Naive B cell (primary cell): ENCODE data around the gene POFUT2. TPM values are rescaled to one million over a fixed set of nuclear protein-coding genes. Genes with fewer than 3 reads are reported as not detected.

ENCODE experiments used
- ATAC-seq, 2 donors: fragments of 150-1000 bp; cut with Tn5 transposase; 2 replicates each; pipeline ENCODE4 v1.10.0; 2021; ENCODE audit warnings: low read depth in 2 of 2, mild to moderate bottlenecking in 2 of 2, moderate library complexity in 2 of 2
- DNase-seq: peaks from one replicate; pipeline ENCODE4 v3.0.0; 2022
- H3K27ac Mint-ChIP-seq, 6 donors: one replicate each; pipeline ENCODE4 v1.8.0; 2020 to 2022; ENCODE audit warnings: mild to moderate bottlenecking in 6 of 6, mixed read lengths in 6 of 6, moderate library complexity in 5 of 6, inconsistent platforms in 2 of 6
- H3K27me3 Mint-ChIP-seq, 3 donors: one replicate each; pipeline ENCODE4 v1.8.0; 2021 to 2022; ENCODE audit warnings: mixed read lengths in 3 of 3, mild to moderate bottlenecking in 1 of 3
- H3K36me3 Mint-ChIP-seq, 2 donors: one replicate each; pipeline ENCODE4 v1.8.0; 2020 to 2022; ENCODE audit warnings: mixed read lengths in 2 of 2, inconsistent platforms in 1 of 2, mild to moderate bottlenecking in 1 of 2
- H3K4me1 Mint-ChIP-seq, 3 donors: one replicate each; pipeline ENCODE4 v1.8.0; 2020 to 2022; ENCODE audit warnings: mixed read lengths in 3 of 3, inconsistent platforms in 1 of 3, mild to moderate bottlenecking in 1 of 3, moderate library complexity in 1 of 3
- H3K4me3 Mint-ChIP-seq, 8 donors: one replicate each; pipeline ENCODE4 v1.8.0; 2020 to 2022; ENCODE audit warnings: mild to moderate bottlenecking in 8 of 8, mixed read lengths in 8 of 8, moderate library complexity in 8 of 8, inconsistent platforms in 2 of 8
- H3K9me3 Mint-ChIP-seq, 7 donors: one replicate each; pipeline ENCODE4 v1.8.0; 2020 to 2022; ENCODE audit warnings: mixed read lengths in 7 of 7, mild to moderate bottlenecking in 5 of 7, inconsistent platforms in 2 of 7, moderate library complexity in 1 of 7
- polyA plus RNA-seq, 6 donors: library from polyadenylated mRNA; unstranded; fragments of 300-500 nt; fragmentation: Illumina TruSeq; gene quantifications; one replicate each; pipeline ENCODE4 v1.2.3, GENCODE V29; 2021; ENCODE audit warnings: low read depth in 6 of 6

Gene POFUT2, protein sequence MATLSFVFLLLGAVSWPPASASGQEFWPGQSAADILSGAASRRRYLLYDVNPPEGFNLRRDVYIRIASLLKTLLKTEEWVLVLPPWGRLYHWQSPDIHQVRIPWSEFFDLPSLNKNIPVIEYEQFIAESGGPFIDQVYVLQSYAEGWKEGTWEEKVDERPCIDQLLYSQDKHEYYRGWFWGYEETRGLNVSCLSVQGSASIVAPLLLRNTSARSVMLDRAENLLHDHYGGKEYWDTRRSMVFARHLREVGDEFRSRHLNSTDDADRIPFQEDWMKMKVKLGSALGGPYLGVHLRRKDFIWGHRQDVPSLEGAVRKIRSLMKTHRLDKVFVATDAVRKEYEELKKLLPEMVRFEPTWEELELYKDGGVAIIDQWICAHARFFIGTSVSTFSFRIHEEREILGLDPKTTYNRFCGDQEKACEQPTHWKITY
- 10 to 100 TPM in 1 of 6 donors, 1 to 10 TPM in 5; 2.8 to 10.2 (median 5.2) TPM for polyA plus RNA-seq

DNA sequence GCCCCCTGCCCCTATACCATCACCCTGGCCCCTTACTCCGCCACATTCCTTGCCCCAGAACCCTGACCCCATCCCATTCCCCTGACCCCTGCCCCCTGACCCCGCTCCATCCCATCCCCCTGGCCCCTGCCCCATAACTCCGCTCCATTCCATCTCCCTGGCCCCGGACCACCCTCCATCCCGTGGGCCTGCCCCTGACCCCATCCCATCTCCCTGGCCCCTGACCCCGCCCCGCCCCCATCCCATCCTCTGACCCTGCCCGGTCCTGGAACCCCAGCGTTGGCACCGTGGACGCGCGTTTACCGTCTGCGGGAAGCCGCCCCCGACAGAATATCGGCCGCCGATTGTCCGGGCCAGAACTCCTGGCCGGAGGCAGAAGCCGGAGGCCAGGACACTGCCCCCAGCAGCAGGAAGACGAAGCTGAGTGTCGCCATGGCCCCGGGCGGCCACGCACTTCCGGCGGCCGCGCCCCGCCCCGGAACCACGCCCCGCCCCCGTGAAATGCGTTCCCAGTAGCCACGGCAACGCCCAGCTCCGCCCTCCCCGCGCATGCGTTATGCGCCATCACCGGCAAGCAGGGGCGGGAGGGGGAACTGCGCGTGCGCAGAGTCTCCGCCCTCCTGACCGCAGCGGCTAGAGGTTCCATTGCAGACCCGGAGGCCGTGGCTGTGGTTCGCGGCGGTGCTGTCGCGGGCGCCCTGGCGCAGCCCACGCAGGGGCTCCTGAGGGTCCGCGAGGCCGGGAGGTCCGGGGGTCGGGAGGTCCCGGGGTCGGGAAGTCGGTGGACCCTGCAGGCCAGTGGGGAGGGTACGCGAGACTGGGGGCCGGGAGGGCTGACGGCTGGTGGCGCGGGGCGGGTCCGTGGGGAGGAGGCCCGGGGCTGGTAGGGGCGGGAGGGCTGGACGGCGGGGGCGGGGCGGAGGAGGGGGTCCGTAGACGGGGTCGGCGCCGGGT, at the start of gene POFUT2:
Gene POFUT2, minus strand, starts transcription at position 458 of the 954 bp plus-strand sequence. Its CDS starts 24 bp downstream, at position 434.
- DNase-seq (peak; percentile 98), ATAC-seq (peak; percentile 84 to 87)
- Mint-ChIP-seq H3K4me1 (peaks cover 13 to 22% (median 17%) of the 10 kb centered on the region in 3 donors), H3K36me3 (peaks cover 10 to 13% of the 10 kb centered on the region in 2 donors), H3K9me3 (no peaks in the 10 kb centered on the region), H3K27me3 (no peaks in the 10 kb centered on the region), H3K4me3 (peak within 1 kb of the TSS; percentile 80 to 92 (median 88)), H3K27ac (peak within 1 kb of the TSS; percentile 9 to 96 (median 91))

DNA sequence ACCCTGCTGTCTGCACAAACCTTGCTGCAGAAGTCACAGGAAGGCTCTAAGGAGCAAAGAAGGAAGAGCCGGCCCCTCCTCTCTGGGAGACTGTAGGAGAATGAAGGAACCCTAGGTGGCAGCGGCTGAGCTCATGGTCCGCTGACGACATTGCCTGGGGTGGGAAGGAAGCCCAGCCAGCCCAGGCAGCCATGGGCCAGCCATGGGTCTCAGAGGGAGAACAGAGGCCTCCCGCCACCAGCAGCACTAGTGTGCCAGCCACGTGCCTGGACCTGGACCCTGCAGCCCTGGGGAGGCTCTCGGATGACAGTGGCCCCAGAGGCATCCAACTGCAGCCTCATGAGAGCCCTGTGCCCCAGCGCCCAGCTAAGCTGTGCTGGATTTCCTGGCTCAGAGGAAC, 49.2 kb upstream of the POFUT2 start:
- H3K27me3 Mint-ChIP-seq, result peaks cover 11 to 39% (median 28%) of the 10 kb centered on the region in 3 donors
- ATAC-seq, result no peak
- H3K36me3 Mint-ChIP-seq, result no peaks in the 10 kb centered on the region
- H3K9me3 Mint-ChIP-seq, result peaks cover 0 to 5% (median 0%) of the 10 kb centered on the region in 7 donors
- no peak overlapping the region for H3K4me3 Mint-ChIP-seq
- H3K27ac Mint-ChIP-seq, result no peak overlapping the region
- no peaks in the 10 kb centered on the region for H3K4me1 Mint-ChIP-seq
- DNase-seq, result no peak

DNA sequence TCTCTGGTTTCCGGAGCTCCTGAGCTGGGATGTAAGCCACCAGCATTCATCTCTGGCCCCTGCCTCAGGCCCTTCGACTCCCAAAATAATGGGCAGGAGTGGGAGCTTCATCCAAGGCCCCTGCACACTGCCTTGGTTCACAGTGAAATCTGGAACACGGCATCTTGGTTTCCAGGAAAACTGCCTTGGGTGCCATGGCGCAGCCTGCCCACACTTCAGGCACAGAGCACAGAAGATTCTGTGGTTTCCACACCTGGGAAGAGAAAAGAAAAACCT, 48.8 kb upstream of the POFUT2 start:
- H3K36me3 Mint-ChIP-seq, result no peaks in the 10 kb centered on the region
- H3K9me3 Mint-ChIP-seq, result peaks cover 0 to 5% (median 0%) of the 10 kb centered on the region in 7 donors
- H3K27ac Mint-ChIP-seq, result peak overlapping the region in 1 of 6 donors; percentile 60
- ATAC-seq (no peak), DNase-seq (no peak)
- H3K4me3 Mint-ChIP-seq, result no peak overlapping the region
- H3K27me3 Mint-ChIP-seq, result peaks cover 11 to 35% (median 24%) of the 10 kb centered on the region in 3 donors
- no peaks in the 10 kb centered on the region for H3K4me1 Mint-ChIP-seq

DNA sequence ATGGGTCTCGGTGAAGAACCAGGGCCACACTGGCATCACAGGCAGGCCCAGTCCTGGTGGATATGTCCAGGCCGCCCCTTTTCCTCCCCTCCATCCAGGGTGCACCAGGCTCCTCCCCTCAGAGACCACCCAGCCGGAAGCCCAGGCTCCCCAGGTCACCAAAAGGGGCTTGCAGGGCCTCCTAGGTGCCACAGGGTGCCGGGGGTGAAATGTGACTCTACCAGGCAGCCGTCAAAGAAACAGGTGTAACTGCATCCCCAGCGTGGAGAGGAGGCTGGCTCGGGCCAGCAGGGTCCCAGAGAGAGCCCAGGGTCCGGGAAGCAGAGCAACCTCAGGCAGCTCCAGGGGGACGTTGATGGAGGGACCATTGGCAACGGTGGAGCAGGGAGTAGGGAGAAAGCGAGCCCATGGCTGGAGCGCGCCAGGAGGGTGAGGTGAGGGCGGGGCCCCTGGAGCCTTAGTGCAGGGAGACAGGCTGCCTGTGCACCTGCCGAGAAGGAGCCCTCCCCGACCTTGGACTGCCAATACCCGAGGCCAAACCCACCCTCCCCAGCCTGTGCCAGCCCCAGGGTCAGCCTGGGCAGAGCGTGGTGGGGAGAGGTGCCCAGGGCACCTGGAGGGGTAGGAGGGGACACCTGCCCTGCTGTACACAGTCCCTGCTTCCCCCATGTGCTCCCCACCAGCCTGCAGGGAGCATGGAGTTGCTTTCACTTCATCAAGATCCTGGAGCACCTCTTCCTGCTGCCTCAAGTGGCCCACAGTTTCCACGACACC, 48.3 kb upstream of the POFUT2 start:
- DNase-seq, result no peak
- peaks cover 0 to 5% (median 0%) of the 10 kb centered on the region in 7 donors for H3K9me3 Mint-ChIP-seq
- H3K4me1 Mint-ChIP-seq, result no peaks in the 10 kb centered on the region
- H3K27me3 Mint-ChIP-seq, result peaks cover 10 to 31% (median 22%) of the 10 kb centered on the region in 3 donors
- no peaks in the 10 kb centered on the region for H3K36me3 Mint-ChIP-seq
- H3K27ac Mint-ChIP-seq, result peak overlapping the region in 2 of 6 donors; percentile 22 to 60
- H3K4me3 Mint-ChIP-seq, result no peak overlapping the region
- ATAC-seq, result no peak

DNA sequence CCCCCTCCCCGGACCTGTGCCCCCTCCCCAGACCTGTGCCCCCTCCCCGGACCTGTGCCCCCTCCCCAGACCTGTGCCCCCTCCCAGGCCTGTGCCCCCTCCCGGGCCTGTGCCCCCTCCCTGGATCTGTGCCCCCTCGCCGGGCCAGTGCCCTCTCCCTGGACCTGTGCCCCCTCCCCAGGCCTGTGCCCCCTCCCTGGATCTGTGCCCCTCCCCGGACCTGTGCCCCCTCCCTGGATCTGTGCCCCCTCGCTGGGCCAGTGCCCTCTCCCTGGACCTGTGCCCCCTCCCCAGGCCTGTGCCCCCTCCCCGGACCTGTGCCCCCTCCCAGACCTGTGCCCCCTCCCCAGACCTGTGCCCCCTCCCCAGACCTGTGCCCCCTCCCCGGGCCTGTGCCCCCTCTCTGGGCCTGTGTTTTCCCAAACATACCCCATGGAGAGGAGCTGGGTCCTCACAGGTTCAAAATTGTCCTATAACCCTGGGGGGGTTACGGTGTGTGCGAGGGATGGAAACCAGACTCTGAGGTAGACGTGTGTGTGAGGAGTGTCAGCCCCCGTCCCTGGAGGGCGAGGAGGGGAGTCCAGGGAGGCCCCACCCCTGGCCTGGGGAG, 47.6 kb upstream of the POFUT2 start:
- Mint-ChIP-seq H3K4me1 (no peaks in the 10 kb centered on the region), H3K9me3 (no peaks in the 10 kb centered on the region), H3K36me3 (no peaks in the 10 kb centered on the region), H3K27me3 (peaks cover 5 to 25% (median 15%) of the 10 kb centered on the region in 3 donors), H3K27ac (peak overlapping the region in 1 of 6 donors; percentile 22), H3K4me3 (no peak overlapping the region)
- DNase-seq, result no peak
- no peak for ATAC-seq

DNA sequence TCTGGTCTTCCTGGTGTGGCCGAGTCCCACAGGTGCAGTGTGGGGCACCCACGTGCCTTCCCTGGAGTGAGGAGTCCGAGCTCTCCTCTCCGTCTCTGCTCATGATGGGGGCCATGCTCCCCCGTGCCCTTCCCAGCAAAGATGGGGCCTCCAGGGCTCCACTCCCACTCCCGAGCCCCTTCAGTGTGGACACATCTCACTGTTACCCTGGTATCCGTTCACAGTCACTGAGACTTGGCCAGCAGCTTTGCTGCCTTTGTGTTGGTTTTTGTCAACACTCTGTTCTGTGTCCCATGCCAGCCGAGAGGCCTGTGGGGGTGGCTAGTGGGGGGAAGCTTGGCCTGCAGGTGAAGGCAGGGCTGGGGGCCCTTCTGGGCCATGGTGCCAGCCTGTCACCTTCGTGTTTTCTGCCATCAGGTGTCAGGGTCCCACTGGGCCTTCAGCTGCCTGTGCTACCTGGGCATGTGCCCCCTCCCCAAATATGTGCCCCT, 46.9 kb upstream of the POFUT2 start:
- DNase-seq (no peak), ATAC-seq (no peak)
- H3K27me3 Mint-ChIP-seq, result peaks cover 5 to 28% (median 13%) of the 10 kb centered on the region in 3 donors
- no peaks in the 10 kb centered on the region for H3K9me3 Mint-ChIP-seq
- no peak overlapping the region for H3K27ac Mint-ChIP-seq
- H3K4me1 Mint-ChIP-seq, result no peaks in the 10 kb centered on the region
- no peak overlapping the region for H3K4me3 Mint-ChIP-seq
- no peaks in the 10 kb centered on the region for H3K36me3 Mint-ChIP-seq

DNA sequence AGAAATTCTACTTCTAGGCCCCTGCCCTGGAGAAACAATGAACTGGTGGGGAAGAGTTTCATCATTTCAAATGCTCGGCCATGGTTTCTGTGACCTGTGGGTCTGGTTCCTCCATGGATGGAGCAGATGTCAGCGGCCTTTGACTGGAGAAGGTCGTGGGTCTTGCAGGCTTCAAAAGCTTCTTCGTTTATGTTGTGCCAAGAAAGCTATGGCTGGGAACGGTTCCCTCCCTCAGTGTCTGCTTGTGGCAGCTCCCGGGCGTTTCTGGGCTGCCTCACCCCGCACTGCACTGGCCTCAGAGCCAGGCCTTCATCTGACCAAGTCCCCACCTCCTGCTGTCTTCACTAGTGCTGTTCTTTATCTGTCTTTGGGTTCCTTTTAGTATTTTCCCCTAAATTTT, 46.4 kb upstream of the POFUT2 start:
- H3K9me3 Mint-ChIP-seq, result no peaks in the 10 kb centered on the region
- H3K36me3 Mint-ChIP-seq, result no peaks in the 10 kb centered on the region
- no peaks in the 10 kb centered on the region for H3K4me1 Mint-ChIP-seq
- peak overlapping the region in 1 of 8 donors; percentile 35 for H3K4me3 Mint-ChIP-seq
- DNase-seq, result no peak
- H3K27me3 Mint-ChIP-seq, result peaks cover 5 to 29% (median 13%) of the 10 kb centered on the region in 3 donors
- no peak for ATAC-seq
- H3K27ac Mint-ChIP-seq, result no peak overlapping the region

DNA sequence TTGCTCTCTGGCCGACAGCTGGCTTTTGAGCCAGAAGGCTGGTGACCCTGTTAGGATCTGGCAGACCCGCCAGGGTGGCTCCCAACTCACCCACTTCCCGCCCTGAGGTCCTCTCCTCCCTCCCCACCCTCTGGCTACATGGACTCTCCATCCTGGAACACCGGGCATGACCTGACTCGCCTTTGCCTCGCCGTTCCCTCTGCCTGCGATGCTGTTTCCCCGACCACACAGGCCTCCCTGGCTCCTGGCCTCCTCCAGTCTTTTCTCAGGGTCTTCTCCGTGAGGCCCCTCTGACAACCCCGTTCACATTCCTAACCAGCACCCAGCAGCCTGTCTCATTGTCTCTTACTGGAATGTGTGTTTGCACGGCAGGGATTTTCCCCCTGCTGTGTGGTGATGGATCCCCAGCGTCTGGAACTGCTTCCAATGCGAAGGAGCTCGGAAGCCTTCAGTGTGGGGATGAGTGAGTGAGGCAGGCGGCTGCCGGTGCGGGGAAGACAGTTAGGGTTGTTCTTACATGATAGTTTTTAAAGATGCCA, 46.0 kb upstream of the POFUT2 start:
- Mint-ChIP-seq H3K27me3 (peaks cover 5 to 29% (median 13%) of the 10 kb centered on the region in 3 donors), H3K36me3 (no peaks in the 10 kb centered on the region), H3K27ac (peak overlapping the region in 1 of 6 donors; percentile 54), H3K4me3 (no peak overlapping the region), H3K9me3 (no peaks in the 10 kb centered on the region), H3K4me1 (no peaks in the 10 kb centered on the region)
- ATAC-seq (no peak), DNase-seq (no peak)

DNA sequence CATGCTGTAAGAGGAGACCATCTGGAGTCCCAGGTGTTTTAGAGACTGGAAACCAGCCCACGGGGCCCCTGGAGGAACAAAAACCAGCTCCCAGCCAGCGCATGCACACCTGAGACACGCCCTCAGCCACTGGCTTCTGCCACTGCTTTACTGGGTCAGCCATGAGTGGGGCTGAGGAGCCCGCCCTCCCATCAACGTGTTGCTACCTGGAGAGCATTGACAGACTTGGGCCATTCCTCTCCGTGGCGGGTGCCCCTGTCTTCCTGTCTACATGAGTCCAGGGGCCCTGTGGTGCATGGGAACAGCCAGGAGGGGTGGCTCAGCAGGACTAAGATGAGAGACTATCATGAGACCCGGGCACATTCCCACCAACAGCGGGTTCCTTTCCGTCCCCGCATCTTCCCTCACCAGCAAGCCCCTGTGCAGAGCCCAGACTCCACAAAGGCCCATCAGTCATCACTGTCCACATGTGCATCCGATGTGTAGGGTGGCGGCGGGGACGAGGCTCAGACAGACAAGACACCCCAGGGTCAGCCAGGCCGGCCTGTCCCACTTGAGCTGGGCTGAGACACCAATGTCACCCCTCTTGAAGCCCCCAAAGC, 45.4 kb upstream of the POFUT2 start:
- no peak overlapping the region for H3K27ac Mint-ChIP-seq
- no peak overlapping the region for H3K4me3 Mint-ChIP-seq
- DNase-seq, result no peak
- no peaks in the 10 kb centered on the region for H3K9me3 Mint-ChIP-seq
- no peaks in the 10 kb centered on the region for H3K4me1 Mint-ChIP-seq
- ATAC-seq, result no peak
- no peaks in the 10 kb centered on the region for H3K36me3 Mint-ChIP-seq
- H3K27me3 Mint-ChIP-seq, result peaks cover 5 to 29% (median 13%) of the 10 kb centered on the region in 3 donors

DNA sequence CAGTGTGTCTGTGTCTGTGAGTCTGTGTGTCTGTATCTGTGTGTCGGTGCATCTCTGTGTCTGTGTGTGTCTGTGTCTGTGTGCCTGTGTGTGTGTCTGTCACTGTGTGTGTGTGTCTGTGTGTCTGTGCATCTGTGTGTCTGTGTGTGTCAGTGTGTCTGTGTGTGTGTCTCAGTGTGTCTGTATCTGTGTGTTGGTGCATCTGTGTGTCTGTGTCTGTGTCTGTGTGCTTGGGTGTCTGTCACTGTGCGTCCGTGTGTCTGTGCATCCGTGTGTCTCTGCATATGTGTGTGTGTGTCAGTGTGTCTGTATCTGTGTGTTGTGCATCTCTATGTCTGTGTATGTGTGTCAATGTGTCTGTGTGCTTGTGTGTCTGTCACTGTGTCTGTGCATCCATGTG, 44.7 kb upstream of the POFUT2 start:
- H3K4me1 Mint-ChIP-seq, result peaks cover 0 to 2% (median 0%) of the 10 kb centered on the region in 3 donors
- peak overlapping the region in 1 of 6 donors; percentile 21 for H3K27ac Mint-ChIP-seq
- DNase-seq (no peak), ATAC-seq (no peak)
- H3K4me3 Mint-ChIP-seq, result no peak overlapping the region
- peaks cover 5 to 29% (median 15%) of the 10 kb centered on the region in 3 donors for H3K27me3 Mint-ChIP-seq
- H3K36me3 Mint-ChIP-seq, result no peaks in the 10 kb centered on the region
- no peaks in the 10 kb centered on the region for H3K9me3 Mint-ChIP-seq

DNA sequence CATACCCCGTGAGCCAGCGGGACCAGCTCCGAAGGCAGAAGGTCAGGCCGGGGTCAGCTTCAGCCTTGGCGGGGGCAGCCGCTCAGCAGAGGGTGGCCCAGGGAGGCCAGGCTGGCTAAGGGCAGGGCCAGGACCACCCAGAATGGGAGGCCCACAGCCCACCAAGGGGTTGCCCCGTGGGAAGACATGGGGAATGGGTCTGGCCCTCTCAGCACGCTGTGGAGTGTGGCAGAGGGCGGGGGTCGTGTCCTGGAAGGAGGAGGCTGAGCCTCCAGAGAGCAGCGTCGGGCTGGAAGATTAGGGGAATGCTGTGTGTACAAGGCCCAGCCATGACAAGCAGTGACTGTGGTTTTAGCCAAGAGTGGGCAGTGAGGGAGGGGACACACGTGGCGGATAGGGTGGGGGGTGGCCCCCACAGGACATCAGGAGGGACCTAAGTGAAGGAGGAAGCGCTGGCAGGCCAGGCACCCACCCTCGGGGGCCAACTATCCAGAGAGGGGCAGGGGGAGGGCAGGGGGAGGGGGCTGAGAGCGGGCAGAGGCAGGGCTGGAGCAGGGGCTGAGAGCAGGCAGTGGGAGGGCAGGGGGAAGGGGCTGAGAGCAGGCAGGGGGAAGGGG, 43.9 kb upstream of the POFUT2 start:
- DNase-seq (no peak), ATAC-seq (no peak)
- Mint-ChIP-seq H3K27ac (peak overlapping the region in 1 of 6 donors; percentile 77), H3K27me3 (peaks cover 5 to 28% (median 23%) of the 10 kb centered on the region in 3 donors), H3K4me1 (peaks cover 0 to 9% (median 0%) of the 10 kb centered on the region in 3 donors), H3K4me3 (no peak overlapping the region), H3K36me3 (no peaks in the 10 kb centered on the region), H3K9me3 (no peaks in the 10 kb centered on the region)
